Bone marrow (tissue), 2 donors: ENCODE results near the gene MATR3.

Experiments used
- DNase-seq, 2 donors: peaks; one replicate each; lab custom pipeline; 2025; lab: John Stamatoyannopoulos, UW

MATR3 gene

DNA sequence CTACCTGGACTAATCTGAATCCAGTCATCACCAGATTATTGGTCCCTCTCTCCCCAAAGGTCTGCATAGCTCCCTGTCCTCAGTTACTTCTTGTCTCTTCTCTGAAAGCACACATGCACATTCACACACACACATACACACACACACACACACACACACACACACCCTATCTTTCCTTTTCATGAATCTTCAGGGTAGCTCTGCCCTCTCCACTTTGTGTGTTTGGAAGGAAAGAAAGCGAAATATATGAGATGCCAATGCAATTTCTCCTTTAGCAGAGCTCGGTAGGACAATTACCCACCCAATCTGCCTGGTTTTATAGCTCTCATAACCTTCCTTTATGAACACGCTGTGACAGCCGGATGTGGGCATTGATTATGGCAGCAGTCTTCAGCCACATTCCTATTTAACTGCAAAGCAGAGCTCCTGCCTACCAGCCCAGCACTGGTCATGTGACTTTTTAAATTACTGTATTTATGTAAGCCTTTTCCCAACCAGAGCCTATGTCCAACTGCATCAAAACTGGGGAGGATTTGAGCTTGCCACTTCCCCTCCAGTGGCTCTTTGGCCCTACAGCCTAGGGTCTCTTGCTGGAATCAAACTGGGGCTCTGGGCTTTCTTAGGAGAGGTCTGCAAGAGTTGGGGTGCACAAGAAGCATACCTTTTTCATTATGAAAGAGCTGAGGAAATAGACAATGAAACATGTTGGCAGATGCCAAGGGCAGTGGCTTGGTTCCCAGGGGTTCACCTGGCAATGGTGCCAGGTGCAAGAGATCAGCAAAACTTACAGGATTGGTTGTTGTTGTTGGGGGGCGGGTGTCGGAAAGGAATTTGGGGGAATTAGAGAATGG, 20.8 kb upstream of the MATR3 start:
- DNase-seq = no peak

DNA sequence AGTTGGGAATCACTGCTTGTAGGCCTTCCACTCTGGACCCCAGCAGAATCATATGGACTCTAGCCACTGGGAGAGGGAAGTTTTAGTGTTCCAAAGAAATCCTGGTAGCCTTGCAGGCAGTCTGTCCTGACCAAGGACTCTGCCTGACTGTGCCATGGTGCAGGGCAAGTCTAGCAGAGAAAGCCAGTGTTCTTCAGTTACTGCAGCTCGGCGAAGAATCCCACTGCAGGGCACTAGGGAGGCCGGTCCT, 20.3 kb upstream of the MATR3 start:
- no peak for DNase-seq

DNA sequence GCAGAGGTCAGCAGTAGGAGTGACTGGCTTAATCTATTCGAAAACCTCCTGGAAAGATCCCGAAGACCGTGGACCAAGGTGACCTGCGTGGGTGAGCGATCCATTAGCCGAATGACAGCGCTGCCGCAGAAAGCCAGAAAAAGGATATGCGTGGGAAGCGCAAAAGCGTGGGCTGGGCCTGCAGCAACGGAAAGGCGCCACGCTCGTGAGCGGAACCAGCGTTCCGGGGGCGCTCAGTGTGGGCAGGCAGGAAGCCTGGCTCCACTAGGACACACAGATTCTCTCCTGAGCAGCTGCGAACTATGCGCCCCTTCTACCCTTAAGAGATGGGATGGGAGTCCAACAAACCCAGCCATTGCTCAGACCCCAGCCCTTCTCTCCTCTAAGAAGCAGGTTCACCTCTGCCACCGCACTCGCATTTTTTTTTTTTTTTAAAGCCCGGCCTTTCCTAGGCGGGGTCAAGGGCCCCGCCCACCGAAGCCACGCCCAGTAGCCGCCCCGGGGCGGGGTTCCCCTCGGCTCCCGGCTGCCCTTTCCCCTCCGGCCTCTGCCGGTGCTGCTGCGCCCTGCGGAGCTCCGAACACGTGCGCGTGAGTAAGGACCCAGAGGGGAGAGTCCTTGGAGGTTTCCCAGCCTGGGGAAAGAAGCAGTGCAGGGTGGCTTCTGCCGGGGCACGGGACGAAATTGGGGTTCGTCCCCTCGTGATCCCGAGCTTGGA, 19.8 kb upstream of the MATR3 start:
- peak; percentile 74 to 83 for DNase-seq

DNA sequence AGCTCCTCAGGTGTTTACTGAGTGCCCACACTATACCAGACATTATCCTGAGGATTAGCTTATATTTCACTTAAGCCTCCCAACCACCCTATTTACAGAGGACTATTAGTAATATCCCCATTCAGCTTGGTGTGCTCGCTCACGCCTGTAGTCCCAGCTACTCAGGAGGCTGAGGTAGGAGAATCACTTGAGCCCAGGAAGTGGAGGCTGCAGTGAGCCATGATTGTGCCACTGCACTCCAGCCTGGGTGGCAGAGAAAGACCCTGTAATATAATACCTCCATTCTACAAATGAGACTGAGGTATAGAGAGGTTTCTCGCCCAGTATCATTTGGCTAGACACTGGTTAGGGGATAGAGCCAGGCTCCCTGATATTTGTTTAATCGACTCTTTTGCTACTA, 18.0 kb upstream of the MATR3 start:
- DNase-seq = no peak

DNA sequence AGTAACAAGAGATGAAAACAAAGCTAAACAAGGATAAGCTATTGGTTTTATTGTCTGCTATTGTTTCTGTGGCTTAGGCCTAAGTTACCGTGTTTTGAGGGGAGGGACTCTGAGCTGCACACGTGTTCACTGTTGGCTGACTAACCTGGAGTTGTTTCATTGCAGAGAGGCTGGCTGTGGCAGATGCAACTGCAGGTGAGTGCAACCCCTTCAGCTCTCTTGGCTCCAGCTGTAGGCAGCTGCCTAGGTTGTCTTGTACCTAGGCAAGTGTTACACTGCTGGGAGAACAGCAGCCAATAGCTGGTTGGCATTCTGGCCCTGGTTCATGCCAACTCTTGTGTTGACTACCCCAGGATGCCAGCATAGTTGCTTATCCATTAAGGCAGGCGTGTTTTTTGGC, 17.6 kb upstream of the MATR3 start:
- DNase-seq = no peak

DNA sequence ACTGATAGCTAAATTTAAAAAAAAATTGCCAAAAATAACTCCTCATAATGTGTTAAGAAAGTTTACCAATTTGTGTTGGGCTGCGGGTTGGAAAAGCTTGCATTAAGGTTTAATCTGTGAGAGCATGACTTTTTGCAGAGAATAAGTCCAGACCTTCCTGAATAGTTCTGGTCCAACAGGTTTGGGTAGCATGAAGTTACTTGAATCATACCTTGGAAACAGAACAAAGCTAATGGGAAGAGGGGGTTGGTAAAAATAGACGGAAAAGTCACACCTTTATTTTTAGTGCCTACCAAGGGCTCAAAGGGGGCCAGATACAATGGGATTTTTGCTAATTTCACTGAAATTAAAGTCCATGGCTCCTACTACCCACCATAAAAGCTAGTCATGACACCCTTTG, 17.1 kb upstream of the MATR3 start:
- DNase-seq = no peak

DNA sequence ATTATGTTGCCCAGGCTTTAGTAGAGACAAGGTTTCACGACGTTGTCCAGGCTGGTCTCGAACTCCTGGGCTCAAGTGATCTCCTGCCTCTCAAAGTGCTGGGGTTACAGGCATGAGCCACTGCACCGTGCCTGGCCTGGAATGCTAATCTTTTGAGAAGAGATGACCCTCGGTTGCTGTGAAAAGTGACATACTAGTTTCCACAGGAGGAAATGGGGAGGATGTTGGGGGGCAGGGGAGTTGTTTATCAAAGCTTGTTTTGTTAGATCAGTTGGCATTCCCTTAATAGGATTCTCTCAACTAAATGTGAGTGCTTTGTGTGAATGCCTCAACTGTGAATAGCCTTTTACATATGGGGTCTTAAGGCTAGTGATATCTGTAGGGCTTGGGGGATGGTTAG, 16.4 kb upstream of the MATR3 start:
- DNase-seq = no peak

DNA sequence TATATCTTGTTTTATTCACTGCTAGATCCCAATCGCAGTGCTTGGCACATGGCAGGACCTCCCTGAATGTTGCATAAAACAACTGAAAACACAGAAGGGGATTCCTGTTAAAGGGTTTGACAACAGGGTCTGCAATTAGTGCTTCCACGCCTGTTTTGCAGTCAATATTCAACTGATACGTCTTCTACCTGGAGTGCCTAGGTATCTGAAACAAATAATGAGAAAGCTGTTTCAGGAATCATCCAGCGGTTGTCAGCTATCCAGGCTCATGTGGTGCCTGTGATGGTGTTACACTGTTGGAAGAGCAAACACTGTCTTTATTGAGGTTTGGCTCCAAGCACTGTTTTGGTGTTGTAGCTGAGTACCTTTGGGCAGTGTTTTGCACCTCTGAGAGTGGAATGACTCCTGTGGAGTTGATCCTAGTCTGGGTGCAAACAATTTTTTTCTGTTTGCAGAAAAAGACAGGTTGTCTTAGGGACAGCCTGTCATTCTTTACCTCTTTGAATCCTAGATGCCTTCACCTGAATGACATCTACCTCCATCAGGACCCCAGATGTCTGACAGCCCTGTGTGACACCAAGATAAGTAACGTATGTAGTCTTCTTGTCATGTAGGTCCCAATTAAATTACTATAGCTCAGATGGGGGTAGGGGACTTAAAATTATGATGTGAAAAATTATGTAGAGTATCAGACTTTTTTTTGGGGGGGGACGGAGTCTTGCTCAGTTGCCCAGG, 14.8 kb upstream of the MATR3 start:
- DNase-seq = no peak

DNA sequence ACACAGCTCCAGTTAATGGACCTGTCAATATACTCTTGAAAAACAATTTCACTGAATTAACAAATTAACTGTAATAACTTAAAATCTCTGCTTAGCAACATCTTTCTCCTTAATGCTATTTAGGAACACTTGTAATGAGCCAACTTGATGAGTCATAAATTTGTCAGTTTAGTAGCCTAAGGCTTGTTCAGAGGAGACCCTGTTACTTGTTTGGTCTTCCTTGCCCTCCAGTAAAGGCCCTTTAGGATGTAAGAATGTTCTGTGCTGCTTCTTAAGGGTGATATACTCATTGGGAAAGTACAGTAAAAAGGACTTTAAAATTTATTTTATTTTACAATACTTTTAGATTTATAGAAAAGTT, 11.4 kb upstream of the MATR3 start:
- DNase-seq = no peak

DNA sequence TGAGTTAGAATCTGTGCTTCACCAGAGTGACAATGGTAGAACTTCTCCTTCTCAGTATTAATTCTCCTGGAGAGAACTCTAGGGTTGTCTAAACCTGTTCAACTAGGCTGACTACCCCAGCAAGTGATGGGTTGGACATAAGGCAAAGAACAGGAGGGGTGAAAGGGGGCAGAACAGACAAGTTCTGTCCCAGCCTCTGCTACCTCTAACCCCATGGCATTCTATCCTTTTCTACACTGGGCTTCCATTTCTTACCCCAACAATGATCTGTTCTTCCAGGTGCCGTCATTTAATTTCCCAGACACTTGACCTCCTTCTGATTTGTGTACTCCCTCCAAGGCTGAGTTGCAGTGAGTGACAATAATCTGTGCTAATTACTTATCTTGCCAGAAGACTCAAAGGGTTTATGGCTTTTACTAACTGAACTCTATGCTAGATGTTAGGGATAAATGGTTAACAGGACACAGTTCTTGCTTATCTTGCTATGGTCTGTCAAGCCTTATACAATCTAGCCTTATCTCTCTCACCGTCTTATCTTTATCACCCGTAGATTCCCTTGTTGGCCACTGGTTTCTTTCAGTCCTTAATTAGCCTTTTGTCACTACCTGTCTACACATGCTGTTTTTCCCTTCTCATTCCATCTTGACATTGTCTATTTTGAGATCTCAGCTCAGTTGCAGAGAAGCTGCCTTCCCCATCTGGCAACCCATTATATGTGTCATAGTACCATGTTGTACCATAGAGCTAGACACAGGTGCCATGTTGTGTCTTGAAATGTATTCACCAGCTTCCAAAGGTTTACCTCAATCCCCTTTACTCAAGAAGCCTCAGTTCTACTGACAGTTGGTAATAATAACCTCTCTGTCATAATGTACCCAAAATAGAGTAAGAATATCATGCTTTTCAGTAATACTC, 10.0 kb upstream of the MATR3 start:
- no peak for DNase-seq

DNA sequence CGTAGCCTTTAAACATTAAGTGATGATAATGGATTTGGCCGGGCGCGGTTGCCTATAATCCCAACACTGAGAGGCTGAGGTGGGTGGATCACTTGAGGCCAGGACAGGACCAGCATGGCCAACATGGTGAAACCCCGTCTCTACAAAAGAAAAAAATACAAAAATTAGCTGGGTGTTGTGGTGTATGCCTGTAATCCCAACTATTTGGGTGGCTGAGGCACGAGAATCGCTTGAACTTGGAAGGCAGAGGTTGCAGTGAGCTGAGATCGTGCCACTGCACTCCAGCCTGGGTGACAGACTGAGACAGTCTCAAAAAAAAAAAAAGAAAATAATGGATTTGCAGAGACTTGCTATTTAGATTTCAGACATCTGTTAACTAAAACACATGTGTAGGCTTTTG, 9.2 kb upstream of the MATR3 start:
- DNase-seq = no peak

DNA sequence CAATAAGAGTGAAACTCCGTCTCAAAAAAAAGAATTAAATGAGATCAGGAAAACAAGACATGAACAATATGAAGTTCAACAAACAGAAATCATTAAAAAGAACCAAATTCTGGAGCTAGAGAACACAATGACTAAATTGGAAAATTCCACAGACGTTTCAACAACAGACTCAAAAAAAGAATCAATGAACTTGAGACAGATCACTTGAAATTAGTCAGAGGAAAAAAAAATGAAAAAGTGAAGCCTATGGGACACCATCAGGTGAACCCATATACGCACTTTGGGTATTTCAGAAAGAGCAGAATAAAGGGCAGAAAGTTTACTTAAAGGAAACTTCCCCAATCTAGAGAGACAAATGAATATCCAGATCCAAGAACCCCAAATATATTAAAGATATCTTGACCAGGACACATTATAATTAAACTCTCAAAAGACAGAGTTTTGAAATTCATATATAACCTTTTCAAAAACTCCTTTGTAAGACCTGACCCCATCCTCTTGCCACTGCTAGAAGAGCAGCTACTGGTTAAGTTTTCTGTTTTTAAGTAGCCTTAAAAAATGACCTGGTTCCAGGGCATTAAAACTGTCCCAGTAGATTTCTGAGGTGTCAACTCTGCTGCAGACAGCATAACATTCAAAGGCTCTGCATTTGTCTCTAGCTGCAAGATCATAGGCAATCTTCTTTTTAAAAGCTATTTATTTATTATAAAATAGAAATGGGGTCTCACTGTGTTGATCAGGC, 7.7 kb upstream of the MATR3 start:
- no peak for DNase-seq

DNA sequence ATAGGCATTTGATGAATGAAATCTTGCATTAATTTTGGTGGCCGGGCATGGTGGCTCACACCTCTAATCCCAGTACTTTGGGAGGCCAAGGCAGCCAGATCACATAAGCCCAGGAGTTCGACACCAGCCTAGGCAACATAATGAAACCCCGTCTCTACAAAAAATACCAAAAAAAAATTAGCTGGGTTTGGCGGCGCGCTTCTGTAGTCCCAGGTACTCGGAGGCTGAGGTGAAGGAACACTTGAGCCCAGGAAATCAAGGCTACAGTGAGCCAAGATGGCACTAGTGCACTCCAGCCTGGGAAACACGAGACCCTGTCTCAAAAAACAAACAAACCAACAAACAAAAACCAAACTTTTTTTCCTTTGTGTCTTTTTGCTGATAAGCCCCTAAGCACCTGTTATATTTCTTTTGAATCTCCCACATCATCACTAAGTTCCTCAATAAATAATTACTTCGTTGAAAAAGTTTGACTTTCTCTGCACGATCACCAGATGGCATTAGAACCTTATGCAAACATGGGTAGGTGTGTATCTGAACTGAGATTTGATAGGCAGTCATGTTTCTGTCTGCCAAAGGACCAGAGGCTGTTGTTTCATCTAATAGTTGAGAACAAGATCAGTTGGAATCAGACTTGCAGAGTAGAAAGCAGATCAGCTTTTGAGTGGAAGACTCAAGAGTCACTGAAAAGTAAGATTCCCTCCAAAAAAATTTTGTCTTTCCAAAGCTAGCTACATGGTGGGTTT, 5.5 kb upstream of the MATR3 start:
- DNase-seq = no peak

DNA sequence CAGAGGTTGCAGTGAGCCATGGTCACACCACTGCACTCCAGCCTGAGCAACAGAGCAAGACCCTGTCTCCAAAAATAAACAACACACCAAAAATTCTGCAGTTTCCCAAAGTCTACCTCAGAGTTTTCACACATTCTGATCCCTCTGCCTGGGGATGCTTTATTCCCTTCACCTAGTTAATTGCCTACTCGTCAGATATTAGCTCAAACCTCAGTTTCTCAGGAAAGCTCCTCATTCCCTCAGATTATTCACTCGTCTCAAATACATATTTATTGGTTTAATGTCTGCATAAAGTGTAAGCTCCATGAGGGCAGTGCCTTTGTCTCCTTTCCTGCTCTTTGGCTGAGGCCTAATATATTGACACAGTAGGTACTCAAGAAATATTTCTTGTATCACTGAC, 2.5 kb upstream of the MATR3 start:
- no peak for DNase-seq

DNA sequence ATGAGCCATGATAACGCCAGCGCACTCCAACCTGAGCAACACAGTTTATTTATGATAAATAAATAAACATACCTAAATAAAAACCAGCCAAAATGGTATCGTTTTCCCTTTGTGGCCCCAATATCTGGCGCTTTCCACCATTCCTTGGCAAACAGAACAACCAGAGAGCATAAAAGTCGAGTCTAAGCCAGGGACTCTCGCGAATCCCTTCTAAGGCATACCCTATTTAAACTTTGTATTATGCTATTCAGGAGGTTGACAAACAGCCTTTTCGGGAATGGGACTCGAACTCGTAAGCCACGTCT, 386 bp upstream of the MATR3 start:
- no peak for DNase-seq

DNA sequence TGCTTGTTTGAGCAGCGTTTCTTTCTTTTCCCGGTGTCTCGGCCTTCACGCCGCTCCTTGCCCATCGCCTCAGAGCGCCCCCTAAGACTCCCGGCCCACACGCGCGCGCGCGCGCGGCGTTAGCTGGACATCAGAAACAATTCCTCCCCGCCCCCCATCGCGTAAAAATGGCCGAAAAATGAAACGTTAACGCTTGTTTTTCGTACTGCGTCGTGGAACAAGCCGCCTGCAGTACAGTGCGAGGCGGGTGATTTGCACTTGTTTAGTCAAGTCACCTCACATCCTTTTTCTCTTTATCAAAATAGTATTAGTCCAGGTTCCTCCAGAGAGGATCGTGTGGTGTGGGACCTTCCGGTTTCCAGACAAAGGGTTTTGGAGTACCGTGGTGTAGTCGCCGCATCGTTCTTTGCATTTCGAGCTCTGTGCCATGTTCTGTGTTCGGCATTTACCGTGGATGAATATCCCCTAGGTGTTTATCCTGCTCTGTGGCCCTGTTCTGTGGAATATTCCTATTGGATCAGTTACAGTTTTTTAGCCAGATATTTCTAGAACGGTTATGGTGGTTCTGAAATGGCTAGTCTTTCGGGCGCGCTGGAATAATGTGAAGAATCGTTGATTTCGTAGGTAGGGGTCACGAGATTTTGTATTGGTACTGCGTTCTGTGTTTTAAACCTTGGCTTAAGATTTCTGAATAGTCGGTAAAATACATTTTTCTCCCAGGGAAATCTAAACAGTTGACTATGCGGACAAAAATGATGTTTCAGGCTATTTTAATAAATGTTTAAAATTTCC, 1.0 kb downstream of the MATR3 start:
- DNase-seq = peak in 1 of 2 donors; percentile 60

DNA sequence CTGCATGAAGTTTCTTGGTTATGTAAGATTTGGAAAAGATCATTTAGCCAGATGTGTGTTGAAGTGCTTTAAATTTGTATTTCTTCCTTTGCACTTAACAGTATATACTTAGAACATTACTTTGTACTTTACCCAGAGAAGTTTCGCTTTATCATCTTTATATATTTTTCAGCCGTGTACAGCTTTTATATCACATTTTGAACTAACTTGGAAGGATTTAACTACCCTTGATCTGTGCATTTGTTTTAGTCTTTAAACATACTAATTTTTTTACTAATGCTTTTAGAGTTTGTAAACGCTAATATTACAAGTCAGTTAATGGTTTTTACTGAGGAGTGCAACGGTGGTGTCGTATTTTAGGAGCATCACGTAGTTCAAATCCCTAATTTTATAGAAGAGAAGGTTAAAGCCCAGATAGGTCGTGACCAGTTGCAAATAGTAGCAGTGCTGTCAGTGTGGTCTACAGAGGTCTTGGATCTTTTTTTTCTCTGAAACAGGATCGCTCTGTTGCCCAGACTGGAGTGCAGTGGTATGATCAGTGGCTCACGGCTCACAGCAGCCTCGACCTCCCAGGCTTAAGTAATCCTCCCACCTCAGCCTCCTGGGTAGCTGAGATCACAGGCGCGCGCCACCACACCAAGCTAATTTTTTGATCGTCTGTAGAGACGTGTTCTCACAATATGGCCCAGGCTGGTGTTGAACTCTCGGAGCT, 2.0 kb downstream of the MATR3 start:
- DNase-seq = no peak

DNA sequence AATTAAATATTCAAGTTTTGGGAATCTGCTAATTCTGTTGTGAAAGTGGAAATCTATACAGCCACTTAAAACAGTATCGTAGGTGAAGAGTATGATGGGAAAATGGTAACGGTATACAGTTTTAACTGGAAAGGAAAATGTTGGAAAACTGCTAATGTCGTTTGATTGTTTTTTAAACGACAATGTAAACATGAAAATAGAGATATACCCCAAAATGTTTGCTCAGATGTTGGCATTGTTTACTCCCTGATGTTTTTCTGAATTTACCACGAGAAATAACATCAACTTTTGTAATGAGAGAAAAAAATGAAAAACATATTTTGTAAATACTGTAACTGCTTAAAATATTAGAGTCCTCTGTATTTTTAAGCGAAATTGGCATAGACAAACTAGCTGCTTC, 2.7 kb downstream of the MATR3 start:
- no peak for DNase-seq

DNA sequence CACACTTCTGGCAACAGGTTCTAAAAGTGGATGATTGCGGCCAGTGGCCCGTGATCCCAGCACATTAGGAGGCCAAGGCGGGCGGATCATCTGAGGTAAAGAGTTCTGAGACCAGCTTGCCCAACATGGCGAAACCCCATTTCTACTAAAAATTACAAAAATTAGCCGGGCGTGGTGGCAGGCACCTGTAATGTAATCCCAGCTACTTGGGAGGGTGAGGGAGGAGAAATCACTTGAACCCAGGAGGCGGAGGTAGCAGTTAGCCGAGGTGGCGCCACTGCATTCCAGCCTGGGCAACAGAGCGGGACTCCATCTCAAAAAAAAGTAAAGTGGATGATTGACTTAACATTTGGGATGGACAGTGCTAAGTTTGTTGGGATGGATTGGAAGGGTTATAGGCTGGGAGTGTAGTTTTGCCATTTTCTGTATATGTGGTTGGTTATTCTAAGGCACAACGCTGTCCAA, 3.4 kb downstream of the MATR3 start:
- no peak for DNase-seq
